ENCODE data around the gene KLKB1.

Gene KLKB1

GRCh38 chr4:186227221-186227620 lies at the start of gene KLKB1:
KLKB1 (plus strand) TSS chr4:186227507; CDS start chr4:186228196, 689 bp downstream.
- DNase-seq (ENCODE audit: low read depth): no peak

GRCh38 chr4:186188107-186188506 lies 39.2 kb upstream of the KLKB1 start:
- DNase-seq (ENCODE audit: low read depth): no peak

GRCh38 chr4:186189656-186190055 lies 37.7 kb upstream of the KLKB1 start:
- DNase-seq (ENCODE audit: low read depth): no peak

GRCh38 chr4:186190581-186191199 lies 36.6 kb upstream of the KLKB1 start:
- DNase-seq (ENCODE audit: low read depth): no peak

GRCh38 chr4:186191200-186192065 lies 35.9 kb upstream of the KLKB1 start, which contains the start of gene CYP4V2:
CYP4V2 (plus strand) TSS chr4:186191567; CDS start chr4:186191824, 257 bp downstream.
- peak; percentile 54 for DNase-seq (ENCODE audit: low read depth)

GRCh38 chr4:186192066-186192612 lies 35.2 kb upstream of the KLKB1 start:
- peak; percentile 16 for DNase-seq (ENCODE audit: low read depth)

GRCh38 chr4:186193851-186194250 lies 33.5 kb upstream of the KLKB1 start:
- no peak for DNase-seq (ENCODE audit: low read depth)

GRCh38 chr4:186196063-186196462 lies 31.2 kb upstream of the KLKB1 start:
- no peak for DNase-seq (ENCODE audit: low read depth)

- DNase-seq (ENCODE audit: low read depth): no peak
These were observed 26.8 kb upstream of the KLKB1 start for GRCh38 chr4:186200516-186200915.

- DNase-seq (ENCODE audit: low read depth): no peak
These were observed 26.3 kb upstream of the KLKB1 start for GRCh38 chr4:186201010-186201409.

- no peak for DNase-seq (ENCODE audit: low read depth)
These were observed 25.6 kb upstream of the KLKB1 start for GRCh38 chr4:186201535-186202230.

GRCh38 chr4:186202490-186203140 lies 24.7 kb upstream of the KLKB1 start:
- DNase-seq (ENCODE audit: low read depth): no peak

GRCh38 chr4:186203406-186203805 lies 23.9 kb upstream of the KLKB1 start:
- DNase-seq (ENCODE audit: low read depth): no peak

GRCh38 chr4:186204103-186204559 lies 23.2 kb upstream of the KLKB1 start:
- no peak for DNase-seq (ENCODE audit: low read depth)

- DNase-seq (ENCODE audit: low read depth): no peak
These were observed 22.6 kb upstream of the KLKB1 start for GRCh38 chr4:186204686-186205085.

- no peak for DNase-seq (ENCODE audit: low read depth)
These were observed 22.2 kb upstream of the KLKB1 start for GRCh38 chr4:186205156-186205555.

GRCh38 chr4:186216465-186217024 lies 10.8 kb upstream of the KLKB1 start:
- DNase-seq (ENCODE audit: low read depth): no peak

GRCh38 chr4:186217733-186218293 lies 9.5 kb upstream of the KLKB1 start:
- DNase-seq (ENCODE audit: low read depth): no peak

GRCh38 chr4:186221624-186222023 lies 5.7 kb upstream of the KLKB1 start:
- no peak for DNase-seq (ENCODE audit: low read depth)

- DNase-seq (ENCODE audit: low read depth): no peak
These were observed 1.5 kb upstream of the KLKB1 start for GRCh38 chr4:186225848-186226247.

- DNase-seq (ENCODE audit: low read depth): no peak
These were observed 652 bp upstream of the KLKB1 start for GRCh38 chr4:186226521-186227189.
